ENCODE data around the gene ZNF512. TPM values are rescaled to one million over a fixed set of nuclear protein-coding genes. Genes with fewer than 3 reads are reported as not detected.

ZNF512 gene
- total RNA-seq, 2 donors from 2014 or later = 31.4 to 55.6 TPM

GRCh38 chr2:27671235-27671634, 88.4 kb downstream of the ZNF512 start:
- Histone ChIP-seq H3K4me3 (no peak overlapping the region), H3K36me3 (peaks cover 3 to 6% of the 10 kb centered on the region in 2 donors), H3K4me1 (replicated peaks) (no peaks in the 10 kb centered on the region), H3K27me3 (replicated peaks; ENCODE audit: insufficient read depth) (no peaks in the 10 kb centered on the region), H3K9me3 (no peaks in the 10 kb centered on the region), H3K27ac (no peak overlapping the region)
- TF ChIP-seq, protein P1, sequence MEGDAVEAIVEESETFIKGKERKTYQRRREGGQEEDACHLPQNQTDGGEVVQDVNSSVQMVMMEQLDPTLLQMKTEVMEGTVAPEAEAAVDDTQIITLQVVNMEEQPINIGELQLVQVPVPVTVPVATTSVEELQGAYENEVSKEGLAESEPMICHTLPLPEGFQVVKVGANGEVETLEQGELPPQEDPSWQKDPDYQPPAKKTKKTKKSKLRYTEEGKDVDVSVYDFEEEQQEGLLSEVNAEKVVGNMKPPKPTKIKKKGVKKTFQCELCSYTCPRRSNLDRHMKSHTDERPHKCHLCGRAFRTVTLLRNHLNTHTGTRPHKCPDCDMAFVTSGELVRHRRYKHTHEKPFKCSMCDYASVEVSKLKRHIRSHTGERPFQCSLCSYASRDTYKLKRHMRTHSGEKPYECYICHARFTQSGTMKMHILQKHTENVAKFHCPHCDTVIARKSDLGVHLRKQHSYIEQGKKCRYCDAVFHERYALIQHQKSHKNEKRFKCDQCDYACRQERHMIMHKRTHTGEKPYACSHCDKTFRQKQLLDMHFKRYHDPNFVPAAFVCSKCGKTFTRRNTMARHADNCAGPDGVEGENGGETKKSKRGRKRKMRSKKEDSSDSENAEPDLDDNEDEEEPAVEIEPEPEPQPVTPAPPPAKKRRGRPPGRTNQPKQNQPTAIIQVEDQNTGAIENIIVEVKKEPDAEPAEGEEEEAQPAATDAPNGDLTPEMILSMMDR (IDR thresholded peaks at IDR 0.05) = no peak
- TF ChIP-seq POLR2AphosphoS5 (IDR thresholded peaks at IDR 0.05) = no peak
- no peak for TF ChIP-seq POLR2A (IDR thresholded peaks at IDR 0.05)
- WGBS = 92% methylated on average over 4 of the region's 4 CpGs
- no peak for DNase-seq (ENCODE audit: low spot score)
- intact Hi-C loops (cut with DNase I) = no loop called here

Small RNA genes lying within 50 kb of the gene (small RNA-seq; reads per million reads assigned to genes)
- 0 reads per million in 2 donors for gene RF00340

Other genes with a start within 250 kb of the ZNF512 start
- gene GTF3C2, start 226.3 kb upstream of the ZNF512 start, total RNA-seq = 10 to 100 TPM; 41.2 to 66.1 TPM
- gene EIF2B4, start 212.7 kb upstream of the ZNF512 start, total RNA-seq = 10 to 100 TPM; 46.9 to 51.8 TPM
- 100 to 1,000 TPM; 127 to 134 TPM for gene SNX17, start 212.4 kb upstream of the ZNF512 start, total RNA-seq
- 10 to 100 TPM in 1 of 2 donors, 1 to 10 TPM in 1; 9.0 to 22.0 TPM for gene ZNF513, start 202.3 kb upstream of the ZNF512 start, total RNA-seq
- gene PPM1G, start 173.5 kb upstream of the ZNF512 start, total RNA-seq = 10 to 100 TPM; 57.2 to 65.4 TPM
- 10 to 100 TPM; 42.9 to 83.4 TPM for gene NRBP1, start 154.4 kb upstream of the ZNF512 start, total RNA-seq
- 100 to 1,000 TPM in 1 of 2 donors, 10 to 100 TPM in 1; 31.4 to 147 TPM for gene KRTCAP3, start 140.7 kb upstream of the ZNF512 start, total RNA-seq
- 10 to 100 TPM; 32.6 to 42.8 TPM for gene IFT172, start 93.3 kb upstream of the ZNF512 start, total RNA-seq
- gene FNDC4, start 87.8 kb upstream of the ZNF512 start, total RNA-seq = 10 to 100 TPM; 24.1 to 30.6 TPM
- under 1 TPM in 1 of 2 donors, not detected in 1; 0.87 TPM for gene GCKR, start 86.2 kb upstream of the ZNF512 start, total RNA-seq
- 1 to 10 TPM; 6.2 to 8.3 TPM for gene CCDC121, start 46.0 kb downstream of the ZNF512 start, total RNA-seq
- gene GPN1, start 46.0 kb downstream of the ZNF512 start, total RNA-seq = 10 to 100 TPM; 27.7 to 34.5 TPM
- 10 to 100 TPM; 18.6 to 34.2 TPM for gene SUPT7L, start 80.6 kb downstream of the ZNF512 start, total RNA-seq
- 10 to 100 TPM; 19.8 to 37.9 TPM for gene SLC4A1AP, start 80.8 kb downstream of the ZNF512 start, total RNA-seq
- 100 to 1,000 TPM; 140 to 186 TPM for gene MRPL33, start 188.7 kb downstream of the ZNF512 start, total RNA-seq